Left lung (tissue), 10 donors: ENCODE data around the gene BAIAP2L2. TPM values are rescaled to one million over a fixed set of nuclear protein-coding genes. Genes with fewer than 3 reads are reported as not detected.

Experiments
- ATAC-seq: fragments of 200-7000 bp; cut with Tn5 transposase; one replicate; pipeline ENCODE4 v1.9.1; 2020; ENCODE audit warnings: moderate library complexity
- DNase-seq, 4 donors: peaks; one replicate each; pipeline ENCODE4 v3.0.0-alpha.2; 2013 to 2020
- H3K27ac ChIP-seq, 2 donors: fragments of 200-600 bp; sonication (generic) in 1 of 2; one replicate each; pipeline versions ENCODE4 v1.5.0 to v1.8.0; 2020 to 2021
- H3K27me3 ChIP-seq, 2 donors: fragments of 200-600 bp; sonication (generic) in 1 of 2; one replicate each; pipeline versions ENCODE4 v1.5.0 to v1.8.0; 2020 to 2021
- H3K36me3 ChIP-seq, 2 donors: fragments of 200-600 bp; sonication (generic) in 1 of 2; one replicate each; pipeline versions ENCODE4 v1.5.0 to v1.8.0; 2020 to 2021
- H3K4me1 ChIP-seq, 2 donors: fragments of 200-600 bp; one replicate each; pipeline ENCODE4 v1.8.0; 2021
- H3K4me3 ChIP-seq, 2 donors: fragments of 200-600 bp; sonication (generic) in 1 of 2; one replicate each; pipeline versions ENCODE4 v1.5.0 to v1.8.0; 2020 to 2021; ENCODE audit warnings: mild to moderate bottlenecking in 1 of 2
- H3K9me3 ChIP-seq, 2 donors: fragments of 200-600 bp; sonication (generic) in 1 of 2; one replicate each; pipeline versions ENCODE4 v1.5.0 to v1.8.0; 2020 to 2021
- intact Hi-C, 2 donors: fragments of 100-400 bp; cut with DNase I; formaldehyde crosslinking; loops; one replicate each; pipeline versions ENCODE4 v1.11.2 to v1.14.2; 2022
- polyA plus RNA-seq, 6 donors: library from polyadenylated mRNA; unstranded; fragments of 120-200 nt; gene quantifications; one replicate each; pipeline ENCODE4 v1.2.1, GENCODE V29; 2013; ENCODE audit not compliant: insufficient read length in 6 of 6
- total RNA-seq, 2 donors: library from RNA; stranded (reverse); fragmentation: NEBNext Ultra II Directional; extraction: Animal tissue kit (Norgen Biotek cat#: 25700); gene quantifications; one replicate each; pipeline ENCODE4 v1.2.1, GENCODE V29; 2021
- TF ChIP-seq, protein P1 (sequence below), 2 donors: fragments of 200-600 bp; sonication (generic) in 1 of 2; IDR thresholded peaks; one replicate each; pipeline versions ENCODE4 v1.5.0 to v1.8.0; 2021; ENCODE audit warnings: antibody characterized with exemption in 2 of 2
- donor health status: DM: no; HTN: yes; CAD: no.
- donor health status: DM: no; HTN: no; CAD: no.

Gene BAIAP2L2
- total and polyA plus RNA-seq, 8 donors, result 0.34 to 1.5 (median 0.99) TPM

DNA sequence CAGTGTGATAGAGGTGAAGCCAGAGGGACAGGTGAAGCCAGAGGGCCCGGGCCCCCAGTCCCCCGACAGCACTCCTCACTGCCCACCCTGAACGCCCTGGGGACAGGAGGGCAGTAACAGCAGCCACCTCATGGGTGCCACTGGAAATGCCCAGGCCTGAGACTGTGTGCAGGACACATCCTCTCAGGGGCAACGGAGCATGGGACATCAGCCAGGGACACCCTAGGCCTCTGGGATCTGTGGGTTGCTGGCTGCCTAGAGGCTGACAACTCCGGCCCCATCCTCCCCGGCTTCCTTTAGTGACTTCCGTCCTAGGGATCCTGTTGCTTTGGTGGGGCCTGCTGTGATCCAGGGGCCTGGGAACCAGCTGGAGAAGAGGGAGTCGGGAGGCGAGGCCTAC lies 17.4 kb upstream of the BAIAP2L2 start:
- H3K4me3 ChIP-seq, result no peak overlapping the region
- TF ChIP-seq, protein P1, sequence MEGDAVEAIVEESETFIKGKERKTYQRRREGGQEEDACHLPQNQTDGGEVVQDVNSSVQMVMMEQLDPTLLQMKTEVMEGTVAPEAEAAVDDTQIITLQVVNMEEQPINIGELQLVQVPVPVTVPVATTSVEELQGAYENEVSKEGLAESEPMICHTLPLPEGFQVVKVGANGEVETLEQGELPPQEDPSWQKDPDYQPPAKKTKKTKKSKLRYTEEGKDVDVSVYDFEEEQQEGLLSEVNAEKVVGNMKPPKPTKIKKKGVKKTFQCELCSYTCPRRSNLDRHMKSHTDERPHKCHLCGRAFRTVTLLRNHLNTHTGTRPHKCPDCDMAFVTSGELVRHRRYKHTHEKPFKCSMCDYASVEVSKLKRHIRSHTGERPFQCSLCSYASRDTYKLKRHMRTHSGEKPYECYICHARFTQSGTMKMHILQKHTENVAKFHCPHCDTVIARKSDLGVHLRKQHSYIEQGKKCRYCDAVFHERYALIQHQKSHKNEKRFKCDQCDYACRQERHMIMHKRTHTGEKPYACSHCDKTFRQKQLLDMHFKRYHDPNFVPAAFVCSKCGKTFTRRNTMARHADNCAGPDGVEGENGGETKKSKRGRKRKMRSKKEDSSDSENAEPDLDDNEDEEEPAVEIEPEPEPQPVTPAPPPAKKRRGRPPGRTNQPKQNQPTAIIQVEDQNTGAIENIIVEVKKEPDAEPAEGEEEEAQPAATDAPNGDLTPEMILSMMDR (IDR thresholded peaks at IDR 0.05), result no peak
- ATAC-seq, result no peak
- peaks cover 0 to 48% of the 10 kb centered on the region in 2 donors for H3K36me3 ChIP-seq
- DNase-seq, result no peak
- intact Hi-C loops, result no loop called here
- no peaks in the 10 kb centered on the region for H3K27me3 ChIP-seq
- no peaks in the 10 kb centered on the region for H3K4me1 ChIP-seq
- H3K27ac ChIP-seq, result no peak overlapping the region
- no peaks in the 10 kb centered on the region for H3K9me3 ChIP-seq

DNA sequence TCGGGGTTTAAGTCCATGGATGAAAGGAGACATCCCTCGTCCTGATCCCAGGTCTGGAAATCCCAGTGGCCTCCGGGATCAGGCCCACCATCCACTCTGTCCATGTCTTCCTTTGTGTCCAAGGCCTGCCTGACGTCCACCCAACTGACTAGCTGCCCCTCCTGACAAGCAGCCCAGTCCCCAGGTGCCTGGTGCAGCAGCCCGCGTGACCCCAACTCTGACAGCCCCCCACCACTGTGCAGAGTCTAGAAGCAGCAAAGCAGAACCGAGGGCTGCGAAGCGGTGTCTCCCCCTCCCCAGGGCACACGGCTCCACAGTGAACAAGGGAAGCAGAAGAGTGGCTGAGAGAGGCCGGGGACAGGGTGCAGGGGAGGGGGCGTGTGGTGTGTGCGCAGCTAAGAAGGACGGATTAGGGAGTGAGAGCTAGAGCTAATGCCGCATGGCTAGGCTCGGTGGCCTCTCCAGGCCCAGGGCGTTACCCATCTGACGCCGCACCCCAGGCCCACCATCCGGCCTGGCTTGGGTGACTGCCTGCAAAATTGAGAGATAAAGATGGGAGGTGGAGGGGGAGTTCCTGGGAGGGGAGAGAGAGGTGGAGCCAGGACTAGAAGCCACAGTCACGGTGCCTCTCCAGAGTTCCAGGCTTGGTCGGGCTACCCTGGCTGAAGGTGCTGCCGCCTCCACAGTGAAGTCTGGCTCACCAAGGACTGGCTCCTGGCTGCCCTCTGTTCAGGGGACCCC lies 16.6 kb upstream of the BAIAP2L2 start:
- no peak for DNase-seq
- no peaks in the 10 kb centered on the region for H3K27me3 ChIP-seq
- no peak for ATAC-seq
- no peaks in the 10 kb centered on the region for H3K9me3 ChIP-seq
- no peak overlapping the region for H3K4me3 ChIP-seq
- TF ChIP-seq, protein P1 (IDR thresholded peaks at IDR 0.05), result no peak
- no peak overlapping the region for H3K27ac ChIP-seq
- intact Hi-C loops, result no loop called here
- no peaks in the 10 kb centered on the region for H3K4me1 ChIP-seq
- peaks cover 0 to 40% of the 10 kb centered on the region in 2 donors for H3K36me3 ChIP-seq

DNA sequence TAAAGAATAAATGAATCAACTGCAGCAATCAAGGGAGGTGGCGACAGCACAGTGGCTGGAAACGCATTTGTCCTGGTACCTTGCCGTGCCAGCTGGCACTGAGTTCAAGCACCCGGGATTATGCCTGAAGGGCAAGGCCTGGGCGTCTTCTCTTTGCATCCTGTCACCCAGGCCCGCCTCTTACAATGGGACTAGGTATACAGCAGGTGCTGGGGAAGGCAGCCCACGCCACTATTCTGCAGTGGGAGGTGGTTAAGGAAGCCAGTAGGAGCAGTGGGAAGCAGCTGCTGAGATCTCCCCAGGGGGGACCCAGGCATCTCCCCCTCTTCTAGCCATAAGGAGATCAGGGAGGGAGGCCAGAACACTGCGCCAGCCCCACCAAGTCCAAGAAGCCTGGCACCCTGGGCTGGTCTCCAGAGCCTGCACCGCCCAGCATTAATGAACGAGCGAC lies 15.3 kb upstream of the BAIAP2L2 start:
- peaks cover 0 to 32% of the 10 kb centered on the region in 2 donors for H3K36me3 ChIP-seq
- H3K27me3 ChIP-seq, result no peaks in the 10 kb centered on the region
- ATAC-seq, result no peak
- H3K9me3 ChIP-seq, result no peaks in the 10 kb centered on the region
- TF ChIP-seq, protein P1 (IDR thresholded peaks at IDR 0.05), result no peak
- H3K4me3 ChIP-seq, result no peak overlapping the region
- no peak for DNase-seq
- intact Hi-C loops, result no loop called here
- H3K27ac ChIP-seq, result no peak overlapping the region
- no peaks in the 10 kb centered on the region for H3K4me1 ChIP-seq

DNA sequence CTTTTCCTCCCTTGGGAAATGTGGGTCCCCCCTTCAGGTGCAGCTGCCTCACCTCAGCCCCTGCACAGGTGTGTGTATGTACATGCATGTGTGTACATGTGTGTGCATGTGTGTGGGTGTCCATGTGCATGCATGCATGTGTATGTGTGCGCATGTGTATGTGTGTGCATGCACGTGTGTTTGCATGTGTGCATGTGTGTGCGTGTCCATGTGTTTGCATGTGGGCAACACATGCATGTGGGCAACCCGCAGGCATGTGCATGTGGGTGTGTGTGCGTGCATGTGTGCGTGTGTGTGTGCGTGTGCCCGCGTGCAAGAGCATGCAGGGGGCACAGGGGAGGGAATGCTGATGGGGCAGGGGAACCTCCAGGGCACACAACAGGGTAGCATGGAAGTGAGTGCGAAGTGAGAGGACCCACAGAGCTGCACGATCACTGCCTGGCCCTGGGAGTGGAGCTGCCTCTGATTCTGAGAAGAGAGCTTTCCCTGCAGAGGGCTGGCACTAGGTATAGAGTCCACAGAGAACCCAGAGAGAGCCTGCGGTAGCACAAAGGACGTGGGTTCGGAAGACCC lies 14.6 kb upstream of the BAIAP2L2 start:
- Histone ChIP-seq H3K36me3 (peaks cover 0 to 32% of the 10 kb centered on the region in 2 donors), H3K4me1 (no peaks in the 10 kb centered on the region), H3K27me3 (no peaks in the 10 kb centered on the region), H3K27ac (no peak overlapping the region), H3K9me3 (no peaks in the 10 kb centered on the region), H3K4me3 (no peak overlapping the region)
- DNase-seq (no peak), ATAC-seq (no peak)
- TF ChIP-seq, protein P1 (IDR thresholded peaks at IDR 0.05), result no peak
- intact Hi-C loops, result no loop called here

DNA sequence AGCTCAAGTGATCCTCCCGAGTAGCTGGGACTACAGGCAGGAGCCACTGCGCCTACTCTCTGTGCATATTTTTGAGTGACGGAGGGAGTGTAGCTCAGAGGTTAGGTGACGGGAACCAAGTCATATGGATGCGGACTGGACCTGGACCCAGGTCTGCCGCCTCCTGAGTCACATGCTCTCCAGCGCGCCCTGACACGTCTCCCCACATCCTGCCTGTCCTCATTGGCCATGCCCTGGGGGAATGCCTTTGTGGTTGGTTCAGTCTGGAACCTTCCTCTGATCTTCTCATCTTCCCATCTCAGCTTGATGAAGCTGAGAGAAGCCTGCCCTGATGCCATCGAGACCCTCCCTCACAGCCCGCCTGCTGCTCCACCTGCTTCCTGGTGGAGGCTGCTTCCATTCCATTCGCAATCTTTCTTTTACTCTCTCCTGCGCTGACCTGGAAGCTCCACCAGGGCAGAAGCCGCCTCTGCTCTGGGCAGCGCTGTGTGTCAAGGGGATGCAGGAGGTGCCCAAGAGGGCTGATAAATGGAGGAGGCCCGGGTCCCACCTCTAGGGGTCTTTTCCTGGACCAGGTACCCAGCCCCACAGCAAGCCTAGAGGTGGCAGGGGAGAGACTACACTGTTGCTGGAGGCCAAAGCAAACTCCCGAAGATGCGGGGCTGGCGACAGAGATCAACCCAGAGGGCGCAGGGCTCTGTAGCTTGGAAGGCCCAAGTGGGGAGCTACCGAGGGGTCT lies 13.9 kb upstream of the BAIAP2L2 start:
- Histone ChIP-seq H3K4me1 (no peaks in the 10 kb centered on the region), H3K9me3 (no peaks in the 10 kb centered on the region), H3K36me3 (peaks cover 0 to 32% of the 10 kb centered on the region in 2 donors), H3K27ac (no peak overlapping the region), H3K27me3 (no peaks in the 10 kb centered on the region), H3K4me3 (no peak overlapping the region)
- TF ChIP-seq, protein P1 (IDR thresholded peaks at IDR 0.05), result no peak
- no peak for ATAC-seq
- intact Hi-C loops, result no loop called here
- DNase-seq, result no peak
